NCI-H187 (cell line): ENCODE data around the gene WDR54.
"Not testable (repeated sequence)": the region's sequence is repeated elsewhere in the genome, so short reads cannot be mapped to it uniquely, and the experiment has no call there.

Experiments
- DNase-seq, 2 experiments: peaks; one replicate each; lab custom pipeline; 2025; lab: John Stamatoyannopoulos, UW

Gene WDR54

GRCh38 chr2:74457129-74457548 lies 35.6 kb downstream of the WDR54 start:
- no peak for DNase-seq

DNA sequence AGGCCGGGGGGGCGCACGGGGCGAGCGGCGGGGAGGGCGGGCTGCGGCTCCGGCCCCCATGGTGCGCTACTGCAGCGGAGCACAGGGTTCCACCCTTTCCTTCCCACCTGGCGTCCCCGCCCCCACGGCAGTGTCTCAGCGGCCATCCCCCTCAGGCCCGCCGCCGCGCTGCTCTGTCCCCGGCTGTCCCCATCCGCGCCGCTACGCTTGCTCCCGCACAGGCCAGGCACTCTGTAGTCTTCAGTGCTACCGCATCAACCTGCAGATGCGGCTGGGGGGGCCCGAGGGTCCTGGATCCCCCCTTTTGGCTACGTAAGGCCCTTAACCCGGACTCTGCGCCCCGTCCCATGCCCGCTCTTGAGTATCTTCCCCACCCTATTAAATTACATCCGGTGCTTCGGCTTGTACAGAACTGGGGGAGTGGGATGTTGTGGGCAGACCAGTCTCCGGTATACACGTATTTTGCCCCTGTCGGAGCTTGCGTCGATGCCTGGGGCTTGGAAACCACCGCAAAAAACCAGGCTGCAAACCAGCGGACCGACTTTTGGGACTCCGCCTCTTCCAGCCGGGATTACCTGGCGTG lies 36.1 kb downstream of the WDR54 start:
- DNase-seq, result peak; percentile 53 to 71

DNA sequence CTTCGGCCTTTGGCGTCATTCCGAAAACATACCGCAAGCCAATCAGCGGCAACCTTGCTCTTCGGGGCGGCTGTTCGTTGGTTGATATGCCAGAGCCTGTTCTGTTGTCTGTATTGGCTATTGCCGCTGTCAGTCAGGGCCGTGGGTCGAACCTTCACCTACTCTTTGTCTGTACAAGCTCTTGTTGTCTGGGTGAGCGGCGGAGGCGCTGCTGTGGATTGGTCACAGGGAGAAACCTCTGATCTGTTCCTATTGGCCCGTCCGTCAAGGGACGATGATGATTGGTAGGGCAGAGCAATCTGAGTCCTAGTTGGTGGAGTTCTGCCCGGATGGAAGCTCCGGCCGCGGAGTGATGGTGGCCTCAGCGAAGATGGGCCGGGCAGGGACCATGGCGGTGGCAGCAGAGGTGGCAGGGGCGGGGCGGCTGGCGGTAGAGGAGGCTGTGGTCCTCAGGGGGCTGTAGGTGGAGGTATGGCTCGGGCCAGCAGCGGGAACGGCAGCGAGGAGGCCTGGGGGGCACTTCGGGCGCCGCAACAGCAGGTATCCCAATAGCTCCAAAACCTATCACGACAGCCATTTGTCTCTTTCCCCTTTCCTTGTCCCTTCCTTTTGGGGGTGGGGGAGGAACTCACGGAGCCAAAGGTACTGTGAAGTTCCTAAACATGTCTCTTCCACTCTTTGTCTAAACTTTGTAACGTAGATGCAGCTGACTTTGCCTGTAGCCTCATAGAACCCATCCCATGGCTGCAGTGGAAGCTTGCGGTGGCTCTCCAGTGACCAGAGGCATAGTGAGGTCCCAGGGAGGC lies 36.8 kb downstream of the WDR54 start, which contains the start of gene WBP1:
Gene WBP1, plus strand, starts transcription at position 307 of the 806 bp plus-strand sequence. Its CDS starts 165 bp downstream, at position 472.
- peak; percentile 93 for DNase-seq

DNA sequence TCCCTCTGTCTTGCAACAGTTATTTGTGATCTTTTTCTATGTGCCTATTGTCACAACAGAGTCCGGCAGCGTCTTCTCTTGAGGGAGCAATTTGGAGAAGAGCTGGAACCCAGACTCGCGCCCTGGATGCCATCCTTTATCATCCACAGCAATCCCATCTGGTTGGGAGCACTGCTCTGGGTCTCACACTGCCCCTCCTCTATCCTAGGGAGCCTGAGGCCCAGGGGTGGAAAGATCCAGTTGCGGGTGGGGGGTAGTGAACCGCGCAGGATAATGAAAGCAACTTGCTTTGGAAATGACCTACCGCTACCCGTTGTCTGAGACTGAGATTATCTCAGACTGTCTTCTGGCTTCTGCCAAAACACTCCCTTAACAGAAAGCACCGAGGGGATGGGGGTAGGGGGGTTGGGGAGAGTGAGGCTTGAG lies 37.4 kb downstream of the WDR54 start:
- no peak for DNase-seq

- DNase-seq, result not testable (repeated sequence)
Observed at GRCh38 chr2:74459503-74460118, 38.1 kb downstream of the WDR54 start.

GRCh38 chr2:74460187-74460586 lies 38.7 kb downstream of the WDR54 start:
- DNase-seq, result not testable (repeated sequence)

GRCh38 chr2:74461187-74462053 lies 39.9 kb downstream of the WDR54 start:
- DNase-seq, result no peak

- DNase-seq, result no peak
Observed at GRCh38 chr2:74462054-74462785, 40.7 kb downstream of the WDR54 start.

DNA sequence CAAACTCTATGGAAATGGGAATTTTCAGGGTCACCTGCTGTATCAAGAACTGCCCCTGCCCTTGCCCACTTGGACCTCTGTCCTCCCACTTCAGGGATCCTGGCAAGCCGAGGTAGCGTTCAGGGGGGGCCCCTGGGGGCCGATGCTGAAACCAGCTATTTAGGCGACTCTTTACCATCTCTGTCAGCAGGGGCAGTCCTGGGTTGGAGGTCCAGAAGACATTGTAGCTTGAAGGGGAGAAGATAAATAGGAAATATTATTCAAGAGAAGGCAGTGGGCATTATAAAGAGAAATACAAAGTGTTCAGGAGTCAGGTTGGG lies 41.2 kb downstream of the WDR54 start:
- no peak for DNase-seq

DNA sequence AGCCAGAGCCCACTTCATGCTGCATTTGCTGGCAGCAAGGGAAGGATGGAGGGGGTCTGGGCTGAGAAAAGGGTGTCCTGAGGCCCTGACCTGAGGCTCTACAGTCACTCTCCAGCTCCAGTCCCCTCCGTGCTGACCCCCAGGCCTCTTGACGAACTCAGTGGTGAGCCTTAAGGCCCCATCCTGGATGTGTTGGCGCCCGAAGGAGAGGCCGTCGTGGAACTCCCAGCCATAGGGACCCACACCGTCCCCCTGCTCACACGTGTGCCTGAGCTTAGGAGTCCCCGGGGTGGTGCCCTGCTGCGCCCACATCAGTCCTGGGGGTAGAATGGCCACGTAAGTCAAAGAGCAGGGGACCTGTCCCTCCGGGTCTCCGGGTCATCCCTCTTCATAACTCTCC lies 42.9 kb downstream of the WDR54 start:
- DNase-seq, result no peak

DNA sequence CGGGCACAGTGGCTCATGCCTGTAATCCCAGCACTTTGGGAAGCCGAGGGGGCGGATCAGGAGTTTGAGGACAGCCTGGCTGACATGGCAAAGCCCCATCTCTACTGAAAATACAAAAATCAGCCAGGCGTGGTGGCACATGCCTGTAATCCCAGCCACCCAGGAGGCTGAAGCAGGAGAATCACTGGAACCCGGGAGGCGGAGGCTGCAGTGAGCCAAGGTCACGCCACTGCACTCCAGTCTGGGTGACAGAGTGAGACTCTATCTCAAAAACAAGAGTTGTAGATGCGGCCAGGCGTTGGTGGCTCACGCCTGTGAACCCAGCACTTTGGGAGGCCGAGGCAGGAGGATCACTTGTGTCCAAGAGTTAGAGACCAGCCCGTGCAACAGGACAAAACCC lies 49.2 kb downstream of the WDR54 start:
- not testable (repeated sequence) for DNase-seq

GRCh38 chr2:74471332-74472065 lies 50.0 kb downstream of the WDR54 start:
- no peak for DNase-seq

DNA sequence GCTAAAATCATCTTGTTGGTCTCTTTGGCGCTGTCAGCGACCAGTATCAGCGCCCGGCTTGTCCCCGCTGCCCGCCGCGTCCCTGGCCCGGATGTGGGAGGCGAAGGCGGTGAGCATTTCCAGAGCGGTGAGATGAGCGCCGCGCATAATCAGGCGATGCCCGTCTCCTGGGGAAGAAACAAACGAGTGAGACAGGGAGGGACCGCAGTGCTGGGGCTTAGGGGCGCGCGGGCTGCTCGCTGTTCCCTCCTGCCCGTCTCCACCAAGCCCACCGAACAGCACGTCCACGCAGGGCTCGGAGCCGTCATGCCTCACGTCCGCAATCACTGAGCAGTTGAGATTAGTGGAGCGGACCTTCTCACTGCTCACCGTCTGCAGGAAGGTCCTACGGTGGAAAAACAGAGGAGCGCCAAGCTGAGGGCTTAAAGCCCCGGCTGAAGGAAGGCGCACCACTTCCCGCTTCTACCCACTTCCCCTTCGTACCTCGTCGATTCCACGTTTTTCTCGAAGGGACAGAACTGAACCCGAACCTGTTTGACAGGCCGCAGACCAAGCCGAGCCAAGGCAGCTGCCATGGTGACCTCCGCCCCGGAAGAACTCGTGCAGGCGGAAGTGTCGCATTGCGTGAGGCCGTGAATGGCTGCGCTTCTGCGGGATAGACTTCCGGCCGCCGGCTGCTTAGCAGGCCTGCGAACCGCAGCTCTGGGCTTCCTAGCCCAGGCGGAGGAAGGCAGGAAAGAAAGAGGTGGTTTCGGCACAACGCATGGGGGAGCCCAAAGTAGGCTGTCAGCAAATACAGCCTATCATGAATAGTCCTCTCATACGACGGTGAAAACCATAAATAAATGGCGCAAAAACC lies 50.8 kb downstream of the WDR54 start, which contains the start of gene MRPL53:
Gene MRPL53, minus strand, starts transcription at position 595 of the 859 bp plus-strand sequence. Its CDS starts 20 bp downstream, at position 575.
- peak; percentile 56 to 68 for DNase-seq

- no peak for DNase-seq
Observed at GRCh38 chr2:74472945-74473258, 51.4 kb downstream of the WDR54 start.

- DNase-seq, result no peak
Observed at GRCh38 chr2:74474481-74474880, 53.0 kb downstream of the WDR54 start.

GRCh38 chr2:74474899-74475298 lies 53.4 kb downstream of the WDR54 start:
- DNase-seq, result no peak
